Measurements from ENCODE around the gene PALLD.

PALLD gene

DNA sequence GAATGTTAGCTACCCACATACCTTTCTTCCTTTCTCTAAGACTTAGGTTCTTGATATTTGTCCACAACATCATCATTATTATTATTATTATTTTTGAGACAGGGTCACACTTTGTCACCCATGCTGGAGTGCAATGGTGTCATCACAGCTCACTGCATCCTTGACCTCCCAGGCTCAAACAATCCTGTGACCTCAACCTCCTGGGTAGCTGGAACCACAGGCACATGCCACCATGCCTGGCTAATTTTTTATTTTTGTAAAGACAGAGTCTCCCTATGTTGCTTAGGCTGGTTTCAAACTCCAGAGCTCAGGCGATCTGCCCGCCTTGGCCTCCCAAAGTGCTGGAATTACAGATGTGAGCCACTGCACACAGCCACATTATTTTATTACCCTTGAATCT, 394.2 kb downstream of the PALLD start:
- no peak overlapping the region for H3K9ac ChIP-seq (ENCODE audit: insufficient read length)
- DNase-seq (ENCODE audit: low read depth, low spot score) = no peak
- H3K4me3 ChIP-seq = no peak overlapping the region
- TF ChIP-seq FOXP2 (optimal IDR thresholded peaks at IDR 0.05; ENCODE audit: control extremely low read depth, extremely low read length, insufficient read depth) (no peak), EZH2 (IDR thresholded peaks at IDR 0.05) (no peak), POLR2AphosphoS5 (IDR thresholded peaks at IDR 0.05; ENCODE audit: borderline replicate concordance, low read depth, low read length) (no peak)
- H3K36me3 ChIP-seq (ENCODE audit: insufficient read depth, low read length) = peaks cover 37% of the 10 kb centered on the region
- no peak overlapping the region for H3K27ac ChIP-seq
- H3K9me3 ChIP-seq (ENCODE audit: low read depth, low read length) = no peaks in the 10 kb centered on the region

DNA sequence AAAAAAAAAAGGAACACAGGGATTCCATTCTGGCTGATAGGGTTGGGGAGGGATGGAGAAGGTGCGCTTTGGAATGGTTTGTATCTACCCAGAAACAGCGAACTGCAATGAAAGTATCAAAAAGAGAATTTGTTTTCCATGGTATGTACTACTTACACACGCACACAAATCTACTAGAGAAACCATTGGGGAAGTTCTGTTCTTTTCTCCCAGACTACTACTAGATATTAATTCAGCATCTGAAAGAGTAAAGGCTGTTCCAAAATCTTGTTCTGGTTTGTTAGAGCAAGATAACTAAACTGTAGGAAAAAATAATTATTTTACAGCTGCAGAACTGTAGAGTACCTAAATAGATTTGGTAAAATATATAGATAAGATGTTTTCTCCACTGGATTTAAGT, 394.8 kb downstream of the PALLD start:
- Histone ChIP-seq H3K9me3 (ENCODE audit: low read depth, low read length) (no peaks in the 10 kb centered on the region), H3K4me3 (no peak overlapping the region), H3K36me3 (ENCODE audit: insufficient read depth, low read length) (peaks cover 41% of the 10 kb centered on the region), H3K9ac (ENCODE audit: insufficient read length) (no peak overlapping the region), H3K27ac (no peak overlapping the region)
- DNase-seq (ENCODE audit: low read depth, low spot score) = no peak
- TF ChIP-seq POLR2AphosphoS5 (IDR thresholded peaks at IDR 0.05; ENCODE audit: borderline replicate concordance, low read depth, low read length) = no peak
- TF ChIP-seq EZH2 (IDR thresholded peaks at IDR 0.05) = no peak
- TF ChIP-seq FOXP2 (optimal IDR thresholded peaks at IDR 0.05; ENCODE audit: control extremely low read depth, extremely low read length, insufficient read depth) = no peak

- Histone ChIP-seq H3K36me3 (ENCODE audit: insufficient read depth, low read length) (peaks cover 41% of the 10 kb centered on the region), H3K4me3 (no peak overlapping the region), H3K9me3 (ENCODE audit: low read depth, low read length) (no peaks in the 10 kb centered on the region), H3K27ac (no peak overlapping the region), H3K9ac (ENCODE audit: insufficient read length) (no peak overlapping the region)
- DNase-seq (ENCODE audit: low read depth, low spot score) = no peak
- no peak for TF ChIP-seq POLR2AphosphoS5 (IDR thresholded peaks at IDR 0.05; ENCODE audit: borderline replicate concordance, low read depth, low read length)
- TF ChIP-seq FOXP2 (optimal IDR thresholded peaks at IDR 0.05; ENCODE audit: control extremely low read depth, extremely low read length, insufficient read depth) = no peak
- TF ChIP-seq EZH2 (IDR thresholded peaks at IDR 0.05) = no peak
Measured at GRCh38 chr4:168892475-168892874, 395.6 kb downstream of the PALLD start.

GRCh38 chr4:168893205-168893604, 396.4 kb downstream of the PALLD start:
- DNase-seq (ENCODE audit: low read depth, low spot score) = no peak
- TF ChIP-seq POLR2AphosphoS5 (IDR thresholded peaks at IDR 0.05; ENCODE audit: borderline replicate concordance, low read depth, low read length) (no peak), EZH2 (IDR thresholded peaks at IDR 0.05) (no peak), FOXP2 (optimal IDR thresholded peaks at IDR 0.05; ENCODE audit: control extremely low read depth, extremely low read length, insufficient read depth) (no peak)
- Histone ChIP-seq H3K4me3 (no peak overlapping the region), H3K36me3 (ENCODE audit: insufficient read depth, low read length) (peaks cover 41% of the 10 kb centered on the region), H3K9me3 (ENCODE audit: low read depth, low read length) (no peaks in the 10 kb centered on the region), H3K27ac (no peak overlapping the region), H3K9ac (ENCODE audit: insufficient read length) (no peak overlapping the region)

DNA sequence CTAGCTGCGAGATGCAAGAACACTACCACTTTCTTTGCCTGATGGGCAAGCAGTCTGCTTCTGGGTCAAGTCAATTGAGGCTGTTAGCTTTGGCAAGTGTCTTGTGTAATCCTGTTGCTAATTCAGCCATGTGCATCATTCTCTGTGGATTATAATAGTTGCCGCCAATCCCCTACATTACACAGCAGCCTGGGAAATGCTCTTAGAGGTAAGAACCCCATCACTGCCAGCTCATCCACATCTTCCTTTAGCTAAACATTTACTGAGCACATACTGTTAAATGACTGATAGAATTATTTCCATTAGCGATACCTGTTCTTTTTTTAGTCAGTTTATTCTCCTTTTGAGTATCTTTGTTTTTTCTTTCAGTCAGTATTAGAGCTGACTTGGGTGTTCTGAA, 397.0 kb downstream of the PALLD start:
- H3K9me3 ChIP-seq (ENCODE audit: low read depth, low read length) = no peaks in the 10 kb centered on the region
- no peak overlapping the region for H3K27ac ChIP-seq
- TF ChIP-seq EZH2 (IDR thresholded peaks at IDR 0.05) (no peak), POLR2AphosphoS5 (IDR thresholded peaks at IDR 0.05; ENCODE audit: borderline replicate concordance, low read depth, low read length) (no peak), FOXP2 (optimal IDR thresholded peaks at IDR 0.05; ENCODE audit: control extremely low read depth, extremely low read length, insufficient read depth) (no peak)
- H3K4me3 ChIP-seq = no peak overlapping the region
- peaks cover 41% of the 10 kb centered on the region for H3K36me3 ChIP-seq (ENCODE audit: insufficient read depth, low read length)
- H3K9ac ChIP-seq (ENCODE audit: insufficient read length) = no peak overlapping the region
- DNase-seq (ENCODE audit: low read depth, low spot score) = no peak

GRCh38 chr4:168900080-168900479, 403.2 kb downstream of the PALLD start:
- DNase-seq (ENCODE audit: low read depth, low spot score) = no peak
- Histone ChIP-seq H3K4me3 (no peak overlapping the region), H3K27ac (no peak overlapping the region), H3K9me3 (ENCODE audit: low read depth, low read length) (no peaks in the 10 kb centered on the region), H3K9ac (ENCODE audit: insufficient read length) (no peak overlapping the region), H3K36me3 (ENCODE audit: insufficient read depth, low read length) (peaks cover 21% of the 10 kb centered on the region)
- TF ChIP-seq EZH2 (IDR thresholded peaks at IDR 0.05) (no peak), FOXP2 (optimal IDR thresholded peaks at IDR 0.05; ENCODE audit: control extremely low read depth, extremely low read length, insufficient read depth) (no peak), POLR2AphosphoS5 (IDR thresholded peaks at IDR 0.05; ENCODE audit: borderline replicate concordance, low read depth, low read length) (no peak)

- peaks cover 16% of the 10 kb centered on the region for H3K36me3 ChIP-seq (ENCODE audit: insufficient read depth, low read length)
- H3K4me3 ChIP-seq = no peak overlapping the region
- no peaks in the 10 kb centered on the region for H3K9me3 ChIP-seq (ENCODE audit: low read depth, low read length)
- no peak overlapping the region for H3K27ac ChIP-seq
- H3K9ac ChIP-seq (ENCODE audit: insufficient read length) = no peak overlapping the region
- no peak for DNase-seq (ENCODE audit: low read depth, low spot score)
- no peak for TF ChIP-seq FOXP2 (optimal IDR thresholded peaks at IDR 0.05; ENCODE audit: control extremely low read depth, extremely low read length, insufficient read depth)
- TF ChIP-seq EZH2 (IDR thresholded peaks at IDR 0.05) = no peak
- no peak for TF ChIP-seq POLR2AphosphoS5 (IDR thresholded peaks at IDR 0.05; ENCODE audit: borderline replicate concordance, low read depth, low read length)
Measured at GRCh38 chr4:168907119-168907698, 410.4 kb downstream of the PALLD start.

DNA sequence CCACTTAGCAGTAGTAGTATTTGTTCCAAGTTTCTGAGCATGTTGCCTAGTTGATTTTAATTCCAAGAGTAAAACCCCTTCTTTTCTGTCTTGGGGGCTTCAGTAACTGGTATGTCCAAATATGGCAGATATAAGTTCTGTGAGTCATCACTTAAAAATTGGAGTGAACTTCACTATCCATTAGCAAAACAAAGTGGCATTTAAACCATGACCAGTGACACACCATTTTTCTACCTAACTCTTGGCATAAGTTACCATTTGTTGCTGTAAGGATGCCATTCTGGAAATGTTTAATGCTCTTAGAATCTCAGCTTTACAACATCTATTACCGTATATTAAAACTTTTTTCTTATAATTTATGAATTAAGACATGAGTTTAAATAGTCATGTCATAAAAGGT, 411.2 kb downstream of the PALLD start:
- no peak for DNase-seq (ENCODE audit: low read depth, low spot score)

DNA sequence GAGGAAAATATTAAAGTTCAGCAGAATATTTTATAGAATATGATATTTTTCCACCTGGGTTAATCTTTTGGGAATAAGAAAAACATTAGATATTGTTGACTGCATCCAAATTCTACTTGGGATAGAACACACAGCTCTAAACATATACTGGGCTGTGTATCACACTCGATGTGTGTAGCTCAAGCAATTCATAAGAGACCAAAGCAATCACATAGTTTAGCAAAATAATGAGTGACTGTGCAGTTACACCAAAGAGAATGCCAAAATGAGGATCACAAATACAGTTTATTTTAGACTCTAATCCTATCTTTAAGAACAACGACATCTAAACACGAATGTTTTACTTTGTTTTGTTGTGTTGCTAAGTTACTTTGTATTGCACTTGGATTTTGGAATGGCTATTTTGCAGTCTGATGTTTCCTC, 412.0 kb downstream of the PALLD start:
- no peak for DNase-seq (ENCODE audit: low read depth, low spot score)
- Histone ChIP-seq H3K9me3 (ENCODE audit: low read depth, low read length) (no peaks in the 10 kb centered on the region), H3K36me3 (ENCODE audit: insufficient read depth, low read length) (peaks cover 13% of the 10 kb centered on the region), H3K27ac (no peak overlapping the region), H3K9ac (ENCODE audit: insufficient read length) (no peak overlapping the region), H3K4me3 (no peak overlapping the region)
- no peak for TF ChIP-seq POLR2AphosphoS5 (IDR thresholded peaks at IDR 0.05; ENCODE audit: borderline replicate concordance, low read depth, low read length)
- TF ChIP-seq FOXP2 (optimal IDR thresholded peaks at IDR 0.05; ENCODE audit: control extremely low read depth, extremely low read length, insufficient read depth) = no peak
- TF ChIP-seq EZH2 (IDR thresholded peaks at IDR 0.05) = no peak

More for the DNA sequence above, 411.2 kb downstream of the PALLD start:
- H3K27ac ChIP-seq = no peak overlapping the region
- TF ChIP-seq FOXP2 (optimal IDR thresholded peaks at IDR 0.05; ENCODE audit: control extremely low read depth, extremely low read length, insufficient read depth) (no peak), EZH2 (IDR thresholded peaks at IDR 0.05) (no peak), POLR2AphosphoS5 (IDR thresholded peaks at IDR 0.05; ENCODE audit: borderline replicate concordance, low read depth, low read length) (no peak)
- no peak overlapping the region for H3K4me3 ChIP-seq
- peaks cover 16% of the 10 kb centered on the region for H3K36me3 ChIP-seq (ENCODE audit: insufficient read depth, low read length)
- H3K9ac ChIP-seq (ENCODE audit: insufficient read length) = no peak overlapping the region
- H3K9me3 ChIP-seq (ENCODE audit: low read depth, low read length) = no peaks in the 10 kb centered on the region

All from SK-N-MC (cell line).